ENCODE data around the gene MANSC1.

DNA sequence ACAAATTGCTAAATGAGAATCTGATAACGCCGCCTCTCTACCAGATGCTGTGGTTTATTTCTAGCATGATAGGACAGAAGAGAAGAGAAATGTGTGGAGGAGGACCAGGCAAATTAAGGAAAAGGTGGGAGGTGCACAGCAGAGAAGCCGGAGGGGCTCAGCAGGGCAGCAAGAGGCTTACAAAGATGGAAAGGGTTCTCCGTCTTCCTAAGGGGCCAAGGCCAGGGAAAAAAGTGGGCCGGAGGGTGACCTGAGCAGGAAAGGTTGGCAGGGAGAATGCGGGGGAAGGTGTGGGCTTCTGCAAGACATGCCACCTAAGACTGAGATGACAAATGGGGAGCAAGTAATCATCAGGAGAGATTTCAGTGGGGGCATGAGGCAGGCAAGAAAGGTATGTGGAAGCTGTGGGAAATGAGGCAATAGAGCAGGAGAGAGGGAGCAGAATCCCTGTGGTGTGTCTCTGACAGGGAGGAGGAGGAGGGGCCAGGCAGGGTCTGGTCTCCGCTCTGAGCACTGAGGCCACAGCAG, 18.7 kb downstream of the MANSC1 start:
- TF ChIP-seq, protein P1, sequence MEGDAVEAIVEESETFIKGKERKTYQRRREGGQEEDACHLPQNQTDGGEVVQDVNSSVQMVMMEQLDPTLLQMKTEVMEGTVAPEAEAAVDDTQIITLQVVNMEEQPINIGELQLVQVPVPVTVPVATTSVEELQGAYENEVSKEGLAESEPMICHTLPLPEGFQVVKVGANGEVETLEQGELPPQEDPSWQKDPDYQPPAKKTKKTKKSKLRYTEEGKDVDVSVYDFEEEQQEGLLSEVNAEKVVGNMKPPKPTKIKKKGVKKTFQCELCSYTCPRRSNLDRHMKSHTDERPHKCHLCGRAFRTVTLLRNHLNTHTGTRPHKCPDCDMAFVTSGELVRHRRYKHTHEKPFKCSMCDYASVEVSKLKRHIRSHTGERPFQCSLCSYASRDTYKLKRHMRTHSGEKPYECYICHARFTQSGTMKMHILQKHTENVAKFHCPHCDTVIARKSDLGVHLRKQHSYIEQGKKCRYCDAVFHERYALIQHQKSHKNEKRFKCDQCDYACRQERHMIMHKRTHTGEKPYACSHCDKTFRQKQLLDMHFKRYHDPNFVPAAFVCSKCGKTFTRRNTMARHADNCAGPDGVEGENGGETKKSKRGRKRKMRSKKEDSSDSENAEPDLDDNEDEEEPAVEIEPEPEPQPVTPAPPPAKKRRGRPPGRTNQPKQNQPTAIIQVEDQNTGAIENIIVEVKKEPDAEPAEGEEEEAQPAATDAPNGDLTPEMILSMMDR (conservative IDR thresholded peaks at IDR 0.05): no peak
- TF ChIP-seq ZFX (IDR thresholded peaks at IDR 0.05): no peak
